ACHN (cell line): ENCODE results near the gene ALG1.

Source experiments
- DNase-seq: peaks from one replicate; pipeline ENCODE4 v3.0.0-alpha.2; 2015
- in situ Hi-C: cut with HindIII; loops from 2 replicates; pipeline ENCODE4 v1.10.0; 2017; ENCODE audit warnings: low sequenced_read_pairs, low pct_ligation_motif_present, low pct_unique_long_range_greater_than_20kb

Gene ALG1, protein sequence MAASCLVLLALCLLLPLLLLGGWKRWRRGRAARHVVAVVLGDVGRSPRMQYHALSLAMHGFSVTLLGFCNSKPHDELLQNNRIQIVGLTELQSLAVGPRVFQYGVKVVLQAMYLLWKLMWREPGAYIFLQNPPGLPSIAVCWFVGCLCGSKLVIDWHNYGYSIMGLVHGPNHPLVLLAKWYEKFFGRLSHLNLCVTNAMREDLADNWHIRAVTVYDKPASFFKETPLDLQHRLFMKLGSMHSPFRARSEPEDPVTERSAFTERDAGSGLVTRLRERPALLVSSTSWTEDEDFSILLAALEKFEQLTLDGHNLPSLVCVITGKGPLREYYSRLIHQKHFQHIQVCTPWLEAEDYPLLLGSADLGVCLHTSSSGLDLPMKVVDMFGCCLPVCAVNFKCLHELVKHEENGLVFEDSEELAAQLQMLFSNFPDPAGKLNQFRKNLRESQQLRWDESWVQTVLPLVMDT

DNA sequence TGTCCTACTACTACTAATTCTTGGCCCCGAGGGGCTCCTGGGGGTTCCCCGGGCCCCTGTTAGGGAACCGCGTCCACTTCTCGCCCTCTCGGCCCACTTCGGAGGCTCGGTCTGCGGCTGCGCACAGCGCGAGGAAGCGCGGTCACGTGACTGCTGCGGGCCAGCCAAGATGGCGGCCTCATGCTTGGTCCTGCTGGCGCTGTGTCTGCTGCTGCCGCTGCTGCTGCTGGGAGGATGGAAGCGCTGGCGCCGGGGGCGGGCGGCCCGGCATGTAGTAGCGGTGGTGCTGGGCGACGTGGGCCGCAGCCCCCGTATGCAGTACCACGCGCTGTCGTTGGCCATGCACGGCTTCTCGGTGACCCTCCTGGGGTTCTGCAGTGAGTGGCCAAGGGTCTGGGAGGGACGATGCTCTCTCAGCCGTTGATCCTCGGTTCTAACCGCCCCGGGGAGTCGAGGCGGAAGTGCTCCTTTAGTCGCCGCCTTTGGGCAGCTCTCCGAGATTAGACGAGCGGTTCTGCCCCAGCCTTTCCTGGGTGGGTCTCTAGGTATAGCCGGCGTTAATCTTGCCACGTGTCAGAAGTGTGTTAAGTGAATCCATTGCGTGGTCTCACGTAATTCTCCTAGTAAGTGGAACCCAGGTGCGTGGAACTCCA, at the start of gene ALG1:
Gene ALG1 (plus strand): TSS at position 163 of the 653 bp plus-strand sequence. CDS start 7 bp downstream, at position 170.
- DNase-seq = peak; percentile 93
- in situ Hi-C loops = no loop called here

- DNase-seq = no peak
- in situ Hi-C loops = no loop called here
Observed at GRCh38 chr16:5022521-5022920, 49.1 kb upstream of the ALG1 start.

- peak; percentile 60 for DNase-seq
- in situ Hi-C loops = no loop called here
Observed at GRCh38 chr16:5024632-5025031, 47.0 kb upstream of the ALG1 start.

GRCh38 chr16:5025171-5025632, 46.4 kb upstream of the ALG1 start:
- in situ Hi-C loops = no loop called here
- DNase-seq = peak; percentile 27

DNA sequence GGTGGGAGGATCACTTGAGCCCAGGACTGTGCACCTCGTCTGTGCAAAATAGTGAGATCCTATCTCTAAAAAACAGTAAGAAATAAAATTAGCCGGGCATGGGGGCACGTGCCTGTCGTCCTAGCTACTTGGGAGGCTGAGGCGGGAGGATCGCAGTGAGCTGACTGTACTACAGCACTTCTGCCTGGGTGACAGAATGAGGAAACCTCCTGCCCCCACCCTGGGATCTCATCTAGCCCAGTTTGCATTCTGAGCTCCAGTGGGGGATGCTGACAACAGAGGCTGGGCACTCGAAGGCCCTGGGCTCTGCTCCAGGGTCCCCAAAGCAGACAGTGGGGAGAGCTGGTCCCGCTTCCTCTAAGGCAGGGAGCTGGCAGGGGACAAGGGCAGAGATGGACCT, 45.0 kb upstream of the ALG1 start:
- in situ Hi-C loops = no loop called here
- DNase-seq = no peak

GRCh38 chr16:5027086-5027485, 44.6 kb upstream of the ALG1 start:
- no peak for DNase-seq
- in situ Hi-C loops = no loop called here

DNA sequence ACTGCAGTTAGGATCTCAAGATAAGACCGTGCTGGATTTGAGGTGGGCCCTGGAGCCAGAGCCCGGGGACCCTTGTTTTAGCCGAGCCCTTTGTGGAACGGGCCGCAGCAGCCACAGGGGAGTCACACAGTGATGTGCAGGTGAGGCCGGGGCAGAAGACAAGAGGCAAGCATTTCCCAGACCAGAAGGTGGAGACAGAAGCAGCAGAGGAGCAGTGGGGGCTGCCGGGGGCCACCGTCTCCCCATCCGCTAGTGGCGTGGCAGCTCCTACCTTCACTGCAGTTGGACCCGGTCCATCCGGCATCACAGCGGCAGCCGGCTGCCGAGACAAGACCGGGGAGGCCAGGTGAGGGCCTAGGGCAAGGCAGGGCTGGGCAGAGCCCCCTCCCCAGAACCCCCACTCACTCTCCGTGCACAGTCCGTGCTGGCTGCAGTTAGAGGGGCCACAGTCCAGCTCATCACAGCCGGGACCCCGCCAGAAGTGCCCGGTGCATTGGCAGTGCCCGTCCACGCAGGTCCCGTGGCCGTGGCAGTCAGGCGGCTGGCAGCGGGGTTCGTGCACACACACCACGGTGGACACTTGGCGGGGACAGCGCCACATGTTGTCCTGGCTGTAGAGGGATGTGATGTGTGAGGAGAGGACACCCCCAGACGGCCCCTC, 43.9 kb upstream of the ALG1 start:
- no peak for DNase-seq
- in situ Hi-C loops = no loop called here

DNA sequence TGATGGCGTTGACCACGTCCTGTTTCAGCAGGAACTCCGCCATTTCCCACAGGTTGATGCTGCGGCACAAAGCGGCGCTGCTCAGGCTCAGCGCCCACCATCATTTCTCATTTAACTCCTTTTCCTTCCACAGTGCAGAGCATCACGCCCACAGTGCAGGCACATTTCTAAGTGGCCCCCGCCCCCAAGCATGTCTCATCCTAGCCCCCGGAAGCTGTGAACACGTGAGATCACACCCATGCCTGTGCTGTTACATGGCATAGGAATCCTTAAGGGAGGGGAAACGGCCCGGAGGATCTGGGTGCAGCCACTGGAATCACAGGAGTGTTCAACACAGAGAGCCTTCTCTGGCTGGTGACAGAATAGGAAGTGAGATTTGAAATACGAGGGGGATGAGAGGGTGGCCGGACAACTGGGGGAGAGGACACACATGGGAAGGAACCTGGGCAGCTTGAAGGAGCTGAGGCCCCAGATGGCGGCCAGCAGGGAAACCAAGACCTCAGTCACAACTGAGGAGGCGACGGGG, 42.6 kb upstream of the ALG1 start:
- DNase-seq = no peak

GRCh38 chr16:5030251-5030870, 41.3 kb upstream of the ALG1 start:
- in situ Hi-C loops = no loop called here
- no peak for DNase-seq

More for the DNA sequence above, 42.6 kb upstream of the ALG1 start:
- in situ Hi-C loops = no loop called here

DNA sequence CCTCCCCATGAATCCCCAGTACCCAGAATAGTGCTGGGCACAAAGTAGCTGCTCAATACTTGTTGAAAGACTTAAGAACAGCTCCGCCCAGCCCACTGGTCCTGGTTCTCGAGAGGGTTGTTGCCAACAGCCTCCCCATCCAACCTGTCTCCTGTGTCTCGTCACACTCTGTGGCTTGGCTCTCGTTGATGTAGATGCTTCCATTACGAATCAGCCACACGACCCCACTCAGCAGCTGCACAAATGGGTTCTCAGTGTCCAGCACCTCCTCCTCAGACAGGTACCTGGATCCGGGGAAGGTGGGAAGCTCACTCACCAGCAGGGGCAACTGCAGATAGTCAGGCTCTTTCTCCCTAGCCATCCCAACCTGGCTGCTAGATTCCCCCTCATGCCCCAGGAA, 40.0 kb upstream of the ALG1 start:
- in situ Hi-C loops = no loop called here
- no peak for DNase-seq

DNA sequence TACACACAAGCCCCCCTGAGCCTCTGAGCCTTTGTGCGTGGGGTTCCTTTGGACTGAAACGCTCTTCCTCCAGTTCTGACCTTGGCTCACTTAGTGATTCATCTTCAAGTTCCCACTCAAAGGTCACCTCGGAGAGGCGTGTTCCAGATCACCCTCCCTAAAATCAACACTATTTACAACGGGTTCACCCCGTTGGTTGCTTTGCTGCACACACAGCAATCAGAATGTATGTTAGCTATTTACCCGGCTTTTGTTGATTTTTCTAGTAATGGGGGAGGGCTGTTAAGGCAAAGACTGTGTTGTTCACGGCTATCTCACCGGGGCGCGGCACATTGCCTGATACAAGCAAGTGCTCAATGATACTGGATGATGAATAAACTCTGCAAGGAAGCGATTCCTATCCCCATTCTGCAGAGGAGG, 38.9 kb upstream of the ALG1 start:
- in situ Hi-C loops = no loop called here
- peak; percentile 19 for DNase-seq

GRCh38 chr16:5033256-5034166, 38.1 kb upstream of the ALG1 start, which contains the start of gene NAGPA:
Gene NAGPA (minus strand): TSS chr16:5033935. CDS start chr16:5033914, 21 bp downstream.
- peak; percentile 87 for DNase-seq
- in situ Hi-C loops = no loop called here

GRCh38 chr16:5034167-5034523, 37.5 kb upstream of the ALG1 start:
- in situ Hi-C loops = no loop called here
- no peak for DNase-seq

GRCh38 chr16:5035909-5036227, 35.8 kb upstream of the ALG1 start:
- in situ Hi-C loops = no loop called here

GRCh38 chr16:5036228-5037156, 35.2 kb upstream of the ALG1 start:
- DNase-seq = no peak
- in situ Hi-C loops = no loop called here

More at GRCh38 chr16:5035909-5036227, 35.8 kb upstream of the ALG1 start:
- DNase-seq = no peak

DNA sequence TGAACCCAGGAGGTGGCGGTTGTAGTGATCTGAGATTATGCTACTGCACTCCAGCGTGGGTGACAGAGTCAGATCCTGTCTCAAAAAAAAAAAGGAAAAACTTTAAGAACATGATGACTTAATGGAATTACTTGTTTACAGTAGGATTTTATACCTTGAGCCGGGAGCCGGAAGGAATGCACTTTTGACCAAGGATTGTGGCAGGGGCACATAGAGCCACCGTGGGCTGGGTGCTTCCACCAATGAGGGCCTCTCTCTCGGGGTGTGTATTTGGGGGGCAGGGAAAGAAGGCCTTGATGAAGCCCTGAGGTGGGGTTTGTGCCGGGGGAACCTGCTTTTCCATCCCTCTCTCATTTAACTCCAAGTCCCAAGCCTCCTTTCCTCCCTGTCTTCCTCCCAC, 31.2 kb upstream of the ALG1 start:
- no peak for DNase-seq
- in situ Hi-C loops = no loop called here

DNA sequence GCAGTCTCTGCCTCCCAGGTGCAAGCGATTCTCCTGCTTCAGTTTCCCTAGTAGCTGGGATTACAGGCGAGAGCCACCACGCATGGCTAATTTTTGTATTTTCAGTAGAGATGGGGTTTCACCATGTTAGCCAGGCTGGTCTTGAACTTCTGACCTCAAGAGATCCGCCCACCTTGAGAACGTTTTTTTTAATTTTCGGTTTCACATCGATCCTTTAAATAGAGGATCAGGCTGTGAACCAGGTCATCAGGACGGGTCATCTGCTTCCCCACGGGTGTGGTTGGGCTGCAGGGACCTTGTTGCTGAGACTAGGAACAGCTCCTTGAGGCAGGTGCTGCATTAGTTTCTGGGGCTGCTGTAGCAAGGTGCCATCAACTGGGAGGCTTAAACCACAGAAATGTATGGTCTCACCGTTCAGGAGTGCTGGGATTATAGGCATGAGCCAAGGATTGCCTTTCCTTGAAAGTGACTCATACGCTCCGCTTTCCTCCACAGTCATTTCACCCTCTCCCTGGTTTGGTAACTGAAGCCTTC, 30.0 kb upstream of the ALG1 start:
- peak; percentile 93 for DNase-seq
- in situ Hi-C loops = no loop called here
